ENCODE results near the gene MYO6.
"Not testable (repeated sequence)": the region's sequence is repeated elsewhere in the genome, so short reads cannot be mapped to it uniquely, and the experiment has no call there.

The MYO6 gene

DNA sequence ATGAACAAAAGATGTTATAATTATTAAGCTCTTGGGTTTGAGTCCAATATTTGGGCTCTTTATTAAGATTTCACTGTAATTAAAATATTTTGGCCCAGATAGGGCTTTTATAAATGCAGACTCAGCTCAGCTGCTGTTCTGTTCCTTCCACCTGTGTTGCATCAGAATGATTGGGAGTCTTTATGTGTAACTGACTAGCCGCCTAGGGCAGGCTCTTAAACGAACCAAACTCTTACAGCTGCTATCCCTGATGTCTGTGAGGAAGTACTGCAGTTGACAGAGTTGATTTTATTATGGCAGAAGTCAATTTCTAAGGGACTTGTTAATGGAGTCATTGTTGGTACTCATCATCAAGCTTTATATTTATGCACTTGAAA, 144.7 kb downstream of the MYO6 start:
- no peak for DNase-seq

DNA sequence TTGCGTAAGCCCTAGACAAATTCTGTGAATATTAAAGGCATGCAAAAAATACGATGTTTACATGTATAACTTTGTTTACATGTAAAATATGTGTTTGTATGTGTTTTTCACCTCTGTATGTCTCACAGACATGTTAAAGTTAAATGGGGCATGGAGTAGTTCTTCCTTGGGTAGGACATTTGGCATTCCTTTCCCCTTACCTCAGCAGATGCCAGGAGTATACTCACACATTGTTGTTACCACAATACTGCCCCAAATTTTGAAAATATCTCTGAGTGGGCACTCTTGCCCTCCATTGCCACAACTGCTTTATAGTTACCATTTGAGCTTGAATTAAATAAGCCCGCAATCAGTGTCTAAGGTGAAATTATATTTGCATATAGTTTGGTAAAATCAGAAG, 147.5 kb downstream of the MYO6 start:
- DNase-seq = no peak

DNA sequence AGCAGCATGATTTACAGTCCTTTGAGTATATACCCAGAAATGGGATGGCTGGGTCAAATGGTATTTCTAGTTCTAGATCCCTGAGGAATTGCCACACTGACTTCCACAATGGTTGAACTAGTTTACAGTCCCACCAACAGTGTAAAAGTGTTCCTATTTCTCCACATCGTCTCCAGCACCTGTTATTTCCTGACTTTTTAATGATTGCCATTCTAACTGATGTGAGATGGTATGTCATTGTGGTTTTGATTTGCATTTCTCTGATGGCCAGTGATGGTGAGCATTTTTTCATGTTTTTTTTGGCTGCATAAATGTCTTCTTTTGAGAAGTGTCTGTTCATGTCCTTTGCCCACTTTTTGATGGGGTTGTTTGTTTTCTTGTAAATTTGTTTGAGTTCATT, 151.2 kb downstream of the MYO6 start:
- not testable (repeated sequence) for DNase-seq

DNA sequence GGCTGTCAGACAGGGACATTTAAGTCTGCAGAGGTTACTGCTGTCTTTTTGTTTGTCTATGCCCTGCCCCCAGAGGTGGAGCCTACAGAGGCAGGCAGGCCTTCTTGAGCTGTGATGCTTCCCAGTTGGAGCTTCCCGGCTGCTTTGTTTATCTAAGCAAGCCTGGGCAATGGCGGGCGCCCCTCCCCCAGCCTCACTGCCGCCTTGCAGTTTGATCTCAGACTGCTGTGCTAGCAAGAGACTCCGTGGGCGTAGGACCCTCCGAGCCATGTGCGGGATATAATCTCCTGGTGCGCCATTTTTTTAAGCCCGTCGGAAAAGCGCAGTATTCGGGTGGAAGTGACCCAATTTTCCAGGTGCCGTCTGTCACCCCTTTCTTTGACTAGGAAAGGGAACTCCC, 156.1 kb downstream of the MYO6 start:
- not testable (repeated sequence) for DNase-seq

DNA sequence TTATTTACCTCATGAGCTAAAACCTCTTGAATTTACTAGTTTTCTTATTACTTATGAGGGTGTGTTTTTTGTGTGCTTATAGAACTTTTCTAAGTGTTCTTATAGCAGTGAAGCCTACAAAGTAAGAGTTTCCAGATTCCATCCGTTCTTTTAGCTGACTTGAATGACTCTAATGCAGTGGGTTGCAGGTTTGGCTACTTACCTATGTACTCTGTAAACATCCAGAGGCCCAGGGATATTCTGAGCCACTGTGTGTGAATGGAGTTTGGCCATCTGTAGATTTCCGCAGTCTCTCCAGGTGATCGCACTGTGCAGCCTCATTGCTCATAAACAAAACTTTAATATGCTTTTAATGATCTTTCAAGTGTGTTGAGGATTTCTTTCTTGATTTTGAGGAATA, 157.8 kb downstream of the MYO6 start:
- DNase-seq = no peak

DNA sequence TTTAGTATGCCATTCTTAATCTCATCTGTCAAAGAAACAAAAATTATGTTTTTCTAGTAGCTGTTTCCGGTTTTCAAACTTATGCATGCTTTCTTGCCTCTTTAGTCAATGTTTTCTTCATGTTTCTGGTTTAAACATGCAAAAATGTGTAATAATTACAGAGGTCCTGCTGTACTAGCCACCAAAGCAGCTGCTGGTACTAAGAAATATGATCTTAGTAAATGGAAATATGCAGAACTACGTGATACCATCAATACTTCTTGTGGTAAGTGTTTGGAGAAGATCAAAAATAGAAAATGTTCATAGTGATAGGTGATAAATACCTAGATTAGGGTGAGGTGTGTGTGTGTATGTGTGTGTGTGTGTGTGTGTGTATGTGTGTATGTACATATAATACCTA, 158.4 kb downstream of the MYO6 start:
- DNase-seq = no peak

DNA sequence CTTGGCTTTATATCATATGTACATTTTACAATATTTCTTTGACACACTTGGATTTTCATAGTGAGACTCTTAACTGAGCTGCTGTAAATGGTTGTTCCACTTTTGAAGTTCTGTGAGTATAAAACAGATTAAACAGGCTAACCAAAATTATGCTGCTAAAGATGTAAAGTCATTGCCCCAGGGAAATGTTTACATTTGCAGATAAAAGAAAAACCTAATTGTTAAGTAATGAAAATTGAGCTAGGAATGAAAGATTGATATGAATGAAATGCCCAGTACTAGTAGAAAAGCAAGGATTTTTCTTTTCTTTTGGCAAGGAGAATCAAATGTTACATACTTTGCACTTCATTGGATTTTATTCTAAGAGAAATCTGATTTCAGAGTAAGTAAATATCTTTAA, 164.0 kb downstream of the MYO6 start:
- DNase-seq = no peak

DNA sequence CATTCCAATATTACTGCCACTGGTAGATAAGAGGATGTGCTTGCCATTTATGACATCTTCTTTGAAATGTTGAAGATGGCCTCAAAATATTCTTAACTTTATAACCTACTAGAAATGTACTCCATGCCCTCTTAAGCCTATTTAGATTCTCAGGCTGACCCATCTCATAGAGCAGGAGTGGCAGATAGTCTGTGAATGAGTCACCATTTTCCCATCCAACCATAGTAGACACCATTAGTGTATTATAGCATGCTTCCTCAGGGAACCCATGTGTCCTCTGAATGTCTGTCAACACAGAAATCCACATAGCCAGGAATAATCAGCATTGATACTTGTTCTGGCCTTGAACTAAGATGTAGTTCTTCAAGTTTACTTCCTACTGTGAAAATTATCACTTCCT, 173.2 kb downstream of the MYO6 start:
- no peak for DNase-seq

DNA sequence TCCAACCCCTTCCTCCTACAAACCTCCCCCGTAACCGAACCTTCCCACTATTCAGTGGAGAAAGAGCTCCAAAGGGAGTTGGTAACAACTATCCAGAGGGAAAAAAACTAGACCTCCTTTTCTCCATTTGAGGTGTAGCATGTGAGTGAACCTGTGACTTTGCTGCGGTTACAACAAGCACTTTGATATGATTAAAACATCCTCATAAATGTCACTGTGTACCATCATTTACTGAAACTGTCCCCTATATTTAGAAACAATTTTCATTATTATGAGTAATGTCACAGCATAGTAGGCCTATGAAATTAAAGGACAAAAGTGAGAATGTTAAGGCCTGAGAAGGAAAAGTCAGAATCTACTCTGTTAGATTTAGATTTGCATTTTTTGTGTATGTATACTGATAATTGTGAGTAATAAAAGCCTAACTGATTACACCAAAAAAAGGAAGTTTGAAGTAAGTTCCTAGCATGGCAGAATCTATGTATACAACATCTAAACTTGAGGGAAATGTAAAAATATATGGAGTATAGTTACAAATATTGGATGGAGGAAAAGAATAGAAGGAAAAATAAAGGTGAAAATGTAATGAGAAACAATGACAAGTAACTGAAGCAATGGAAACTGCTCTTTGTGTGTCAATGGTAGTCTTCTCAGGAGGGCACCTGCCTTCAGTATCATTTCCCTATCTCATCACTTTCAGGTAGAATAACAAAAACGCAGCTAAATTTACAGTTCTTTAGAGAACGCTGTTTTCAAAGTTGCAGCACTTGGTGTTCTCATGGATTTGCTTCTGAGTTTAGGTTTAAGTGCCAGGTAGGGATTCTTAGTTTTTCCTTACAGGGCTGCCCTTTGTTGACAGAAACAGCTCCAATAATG, 177.5 kb downstream of the MYO6 start:
- no peak for DNase-seq

DNA sequence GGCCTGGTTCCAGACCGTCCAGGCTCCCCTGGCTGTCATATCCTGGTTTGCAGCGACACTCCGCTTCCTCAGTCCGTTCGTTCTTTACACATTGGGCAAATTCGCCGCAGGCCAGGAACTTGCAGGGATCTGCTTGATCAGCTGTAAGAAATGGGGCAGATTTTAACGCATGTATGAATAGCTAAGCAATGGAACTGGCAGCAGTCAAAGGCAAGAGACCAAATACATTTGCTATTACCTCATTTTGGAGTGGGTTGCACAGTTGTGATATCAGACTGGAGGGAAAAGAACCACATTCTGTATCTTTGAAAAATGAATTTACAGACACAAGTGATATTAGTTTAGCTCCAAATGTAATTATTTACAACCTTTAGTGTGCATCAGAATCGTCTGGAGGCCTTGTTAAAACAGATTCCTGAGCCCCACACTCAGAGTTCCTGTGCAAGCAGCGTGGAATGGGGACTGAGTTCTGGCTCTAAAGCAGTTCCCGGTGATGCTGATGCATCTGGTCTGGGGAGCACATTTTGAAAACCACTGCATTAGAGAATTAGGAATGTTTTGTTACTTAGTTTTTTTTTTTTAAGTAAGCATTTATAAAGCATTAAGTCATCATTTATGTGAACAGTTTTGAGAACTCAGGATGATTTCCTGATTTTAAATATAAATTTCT, 182.1 kb downstream of the MYO6 start:
- DNase-seq = no peak

DNA sequence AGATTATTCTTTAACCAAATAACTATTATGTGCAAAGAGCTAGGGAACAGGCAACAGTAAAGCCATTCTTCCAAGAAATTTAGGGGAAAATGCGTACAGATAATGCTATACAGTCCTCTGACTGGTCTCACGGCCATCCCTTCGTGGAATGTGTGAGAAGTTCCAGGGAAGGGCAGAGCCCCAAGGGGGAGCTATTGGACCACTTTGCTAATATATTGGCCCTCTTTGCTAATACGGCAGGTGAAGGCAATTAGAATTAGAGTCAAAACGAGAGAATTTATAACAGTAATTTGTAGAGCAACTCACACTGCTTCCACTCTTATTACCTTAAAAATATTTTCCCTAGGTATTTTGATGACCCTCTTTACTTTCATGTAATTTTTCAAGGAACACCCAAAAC, 183.0 kb downstream of the MYO6 start:
- peak; percentile 6 for DNase-seq

DNA sequence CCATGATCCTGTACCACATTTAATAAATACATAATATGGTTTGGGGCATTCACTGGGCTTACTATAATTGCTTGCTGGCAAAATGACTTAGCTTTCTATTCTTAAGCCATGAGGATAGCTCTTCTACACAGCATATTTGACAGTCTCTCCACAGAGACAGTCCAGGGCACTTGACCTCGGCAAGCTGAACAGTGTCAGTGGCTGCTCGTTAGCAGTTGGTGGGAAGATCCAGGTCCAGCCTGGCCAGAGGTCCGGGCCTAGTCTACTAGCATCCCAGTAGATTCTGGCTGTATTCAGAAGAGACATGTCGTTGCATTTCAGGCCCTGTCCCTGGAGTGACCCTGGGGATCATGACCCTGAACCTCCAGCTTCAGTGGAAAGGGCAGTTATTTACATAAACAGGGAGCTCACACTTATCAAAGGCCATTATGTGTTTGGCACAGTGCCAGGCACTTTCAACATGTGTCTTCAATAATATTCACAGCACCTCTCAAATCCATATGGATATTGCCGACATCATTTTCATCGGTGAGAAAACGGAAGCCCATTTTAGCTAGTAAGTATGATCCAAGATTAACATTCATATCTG, 184.4 kb downstream of the MYO6 start:
- no peak for DNase-seq

DNA sequence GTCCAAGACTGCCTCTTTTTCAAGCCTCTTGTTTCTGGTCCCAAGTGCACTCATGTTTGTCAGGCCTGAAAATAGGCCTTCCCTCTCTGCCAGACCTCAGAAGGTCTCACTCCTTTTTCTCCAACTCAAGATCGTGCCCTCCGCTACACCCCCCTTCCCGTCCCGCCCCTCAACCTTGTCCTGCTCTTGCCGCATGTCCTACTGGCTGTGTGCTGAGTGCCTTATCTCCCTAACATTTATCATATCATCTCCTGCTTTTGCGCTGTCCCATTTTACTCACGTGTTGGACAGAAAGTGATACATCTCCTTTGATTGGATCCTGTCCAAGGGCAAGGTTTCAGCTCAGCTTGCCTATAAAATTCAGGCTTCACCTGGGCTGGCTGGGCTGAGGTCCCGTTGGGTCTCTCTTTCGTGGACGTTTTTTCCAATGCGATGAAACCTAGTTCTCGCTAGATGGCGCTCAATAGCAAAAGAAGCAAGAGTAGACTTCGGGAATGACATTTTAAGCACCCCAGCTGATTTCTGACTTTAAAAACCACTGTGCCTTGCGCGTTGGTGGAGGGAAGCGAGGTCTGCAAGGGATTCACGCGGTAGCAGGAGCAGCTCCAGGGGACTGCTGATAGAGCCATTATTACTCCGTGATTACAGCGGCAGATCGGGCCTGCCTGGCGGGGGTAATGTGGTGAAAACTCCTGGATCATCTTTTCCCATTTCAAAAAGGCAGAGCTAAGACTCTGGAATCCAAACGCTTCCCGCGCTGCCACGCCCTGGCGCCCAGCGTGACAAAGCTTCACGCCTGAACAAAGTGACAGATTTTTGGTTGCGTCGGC, 185.8 kb downstream of the MYO6 start:
- peak; percentile 57 for DNase-seq

DNA sequence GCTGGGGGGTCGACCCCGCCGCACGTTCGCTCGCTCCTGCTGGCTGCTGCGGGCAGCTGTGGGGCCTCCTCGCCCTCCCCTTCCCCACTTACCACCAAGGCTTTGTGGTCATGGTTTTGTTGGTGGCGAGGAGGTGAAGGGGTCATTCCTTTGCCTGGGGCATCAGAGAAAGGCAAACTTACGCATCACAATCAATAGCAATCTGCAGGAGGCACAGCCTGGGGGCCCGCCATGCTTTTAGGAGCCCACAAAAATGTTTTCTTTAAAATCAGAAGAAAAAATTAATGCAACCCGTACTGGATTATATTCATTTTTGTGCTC, 186.4 kb downstream of the MYO6 start:
- no peak for DNase-seq

DNA sequence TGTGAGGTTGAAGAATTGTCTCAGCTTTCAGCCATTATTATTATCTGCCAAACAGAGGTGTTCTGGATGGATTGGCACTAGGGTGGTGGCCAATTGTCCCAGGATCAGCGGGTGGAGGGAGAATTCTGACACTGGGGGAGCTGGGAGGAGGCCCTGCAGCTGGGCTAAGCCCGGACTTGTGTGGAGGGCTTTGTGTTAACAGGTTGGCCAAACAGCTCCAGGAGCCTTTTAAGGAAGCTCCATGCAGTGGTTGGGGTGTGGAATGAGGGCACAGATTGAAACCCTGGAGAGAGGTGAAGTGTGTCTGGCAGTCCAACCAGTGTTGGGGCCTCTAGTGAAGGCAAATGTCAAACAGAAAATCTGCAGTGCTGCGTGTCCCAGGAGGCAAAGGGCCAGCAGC, 187.6 kb downstream of the MYO6 start:
- no peak for DNase-seq

DNA sequence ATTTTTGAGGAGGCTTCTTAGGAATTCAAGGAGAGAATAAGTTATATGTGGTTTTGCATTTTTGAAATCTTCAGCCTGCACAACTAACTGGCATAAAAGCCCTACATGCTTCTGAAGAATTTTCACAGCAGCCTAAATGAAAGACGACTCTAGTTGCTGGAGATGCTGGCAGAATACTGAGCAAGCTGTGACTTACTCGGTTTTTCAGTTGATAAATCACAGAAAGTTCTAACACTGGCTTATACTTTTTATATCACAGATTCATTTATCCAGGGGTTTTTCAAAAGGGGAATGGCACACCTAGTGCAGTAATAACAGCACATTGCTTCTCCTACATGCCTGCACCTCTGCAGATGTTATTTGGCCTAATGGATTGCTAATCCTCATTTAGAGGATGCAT, 188.8 kb downstream of the MYO6 start:
- no peak for DNase-seq

DNA sequence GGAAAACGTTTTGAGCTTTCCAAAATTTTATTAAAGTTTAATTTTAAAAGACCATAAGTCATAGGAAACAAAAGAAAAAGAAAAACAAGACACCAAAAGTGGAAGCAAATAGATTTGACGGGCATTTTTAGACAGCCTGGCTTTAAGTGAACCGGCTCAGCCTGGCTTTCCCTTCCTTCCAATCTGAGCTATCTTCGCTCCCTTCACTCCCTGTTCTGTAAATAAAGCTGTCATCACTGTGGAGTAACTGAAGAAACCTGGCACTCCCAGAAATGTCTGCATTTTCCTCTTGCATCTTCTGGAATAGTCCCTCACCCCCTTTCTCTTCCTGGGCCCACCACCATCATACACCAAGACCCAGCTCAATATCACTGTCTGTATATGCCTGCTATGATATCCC, 191.5 kb downstream of the MYO6 start:
- no peak for DNase-seq

DNA sequence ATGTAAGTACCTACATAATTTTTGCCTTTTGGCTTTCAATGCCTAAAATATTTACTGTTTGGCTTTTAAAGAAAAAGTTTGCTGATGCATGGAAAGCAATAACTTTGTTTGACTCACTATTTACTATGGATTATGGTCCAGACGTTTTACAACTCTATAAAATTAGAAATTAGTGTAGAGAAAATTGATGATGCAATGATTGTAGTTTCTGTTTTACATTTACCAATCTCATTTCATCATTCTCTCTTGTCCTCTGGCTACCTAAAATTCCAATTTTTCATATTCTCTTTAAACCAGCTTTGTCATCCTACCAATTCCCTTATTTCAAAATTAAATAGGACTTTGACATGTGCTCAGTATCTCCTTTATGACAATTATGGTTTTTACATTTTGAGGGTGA, 192.5 kb downstream of the MYO6 start:
- no peak for DNase-seq

DNA sequence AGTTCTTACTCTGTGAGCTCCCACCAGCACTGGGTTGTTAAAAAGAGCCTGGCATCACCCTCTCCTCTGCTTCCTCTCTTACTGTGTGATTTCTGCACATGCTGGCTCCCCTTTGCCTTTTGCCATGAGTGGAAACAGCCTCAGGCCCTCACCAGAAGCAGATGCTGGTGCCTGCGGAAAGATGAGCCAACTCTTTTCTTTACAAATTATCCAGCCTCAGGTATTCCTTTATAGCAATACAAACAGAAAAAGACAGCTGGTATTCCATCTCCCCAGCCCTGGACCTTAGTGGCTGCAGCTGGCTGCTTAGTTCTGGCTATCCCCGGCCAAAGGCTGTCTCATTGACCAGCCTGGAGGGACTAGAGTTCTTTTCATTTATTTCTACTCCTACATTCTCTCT, 194.3 kb downstream of the MYO6 start:
- no peak for DNase-seq

DNA sequence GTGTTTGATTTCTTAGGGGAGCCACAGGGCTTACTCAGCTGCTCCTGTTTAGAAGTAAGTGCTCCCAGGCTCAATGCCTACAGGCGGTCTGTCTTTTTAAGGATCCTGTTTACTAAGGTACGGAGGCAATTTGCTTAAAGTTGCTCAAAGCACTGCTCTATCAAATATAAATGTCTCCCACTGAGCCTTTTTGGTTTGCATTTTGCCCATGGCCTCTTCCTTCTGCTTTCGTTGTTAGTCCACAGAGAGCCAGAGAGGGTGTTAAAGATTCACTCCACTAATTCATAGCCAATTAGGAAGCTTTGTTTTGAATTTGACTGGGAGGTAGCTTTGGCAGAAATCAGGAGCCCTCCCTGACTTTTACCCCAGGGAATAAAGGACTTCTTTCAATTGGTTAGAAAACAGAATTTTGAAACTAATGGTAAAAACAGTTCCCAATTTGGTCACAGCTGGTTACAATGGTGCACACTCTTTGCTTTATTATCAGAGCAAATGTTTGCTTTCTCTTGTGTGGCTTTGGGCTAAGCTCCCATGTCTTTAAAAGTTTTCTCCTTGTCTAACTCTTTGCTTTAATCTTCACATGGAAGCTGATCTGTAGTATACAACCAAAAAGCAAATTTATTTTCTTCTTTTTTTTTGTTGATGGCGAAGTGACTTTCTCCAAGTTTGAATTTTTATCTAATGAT, 197.2 kb downstream of the MYO6 start:
- DNase-seq = no peak

DNA sequence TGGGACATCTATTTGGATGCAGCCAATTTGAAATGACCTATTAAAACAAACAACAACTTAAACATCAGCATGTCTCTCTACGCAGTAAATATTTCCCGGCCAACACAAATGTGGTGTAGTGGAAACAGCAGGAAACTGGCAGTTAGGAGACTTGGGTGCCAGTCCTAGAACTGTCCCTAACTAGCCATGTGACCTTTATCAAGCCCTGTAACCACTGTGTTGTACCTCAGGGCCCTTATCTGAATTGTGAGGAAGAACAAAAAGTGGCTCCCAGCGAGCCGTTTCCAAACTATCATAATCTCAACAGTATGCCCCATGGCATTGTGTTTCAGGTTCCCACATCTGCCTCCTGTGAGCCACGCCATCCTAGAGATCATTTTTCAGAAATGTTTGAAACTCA, 198.9 kb downstream of the MYO6 start:
- no peak for DNase-seq

DNA sequence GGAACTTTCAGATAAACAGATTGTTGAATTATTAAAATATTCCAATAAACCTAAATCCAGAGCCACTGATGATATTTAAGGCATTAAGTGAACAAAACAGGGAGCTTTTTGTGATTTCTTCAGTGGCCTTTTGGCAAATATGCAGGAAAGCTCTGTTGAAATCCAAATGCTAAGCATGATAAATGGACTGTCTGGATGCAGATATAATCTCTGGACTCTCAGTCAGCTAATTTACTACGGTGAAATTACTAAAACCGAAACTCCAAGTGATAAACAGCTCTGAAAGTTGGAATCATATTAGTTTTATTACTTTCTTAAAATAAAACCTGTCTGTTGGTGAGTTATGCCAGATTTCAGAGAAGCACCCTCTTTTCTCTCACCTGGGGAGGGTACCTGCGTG, 203.1 kb downstream of the MYO6 start:
- DNase-seq = no peak

DNA sequence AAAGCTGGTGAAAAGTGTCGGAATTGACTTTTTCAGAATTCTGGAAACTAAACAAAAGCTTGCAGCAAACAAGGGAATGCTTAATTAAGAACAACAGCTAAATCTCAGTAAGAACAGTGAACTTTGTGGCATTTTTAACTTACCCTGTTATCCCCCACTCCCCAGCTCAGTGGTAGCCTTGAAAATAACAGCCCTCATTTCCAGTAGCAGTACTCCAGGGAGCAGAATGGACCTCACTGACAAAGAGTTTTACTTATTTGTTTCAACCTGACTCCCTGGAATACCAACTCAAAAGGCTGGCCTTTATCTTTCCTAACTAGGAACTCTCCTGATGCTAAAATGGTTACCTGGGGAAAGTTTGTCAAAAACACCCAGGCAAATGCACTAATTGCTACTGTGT, 214.5 kb downstream of the MYO6 start:
- DNase-seq = no peak

Data from activated CD4-positive, alpha-beta T cell treated with anti-CD3 and anti-CD28 coated beads, Interleukin-2, amount 50 U/mL, for 16 hours (primary cell).